GM19397 (cell line): ENCODE data around the gene LY9.
A peak's percentile ranks its signal among the peaks of the same experiment; 100 is the strongest.

ENCODE experiments used
- ATAC-seq: cut with Tn5 transposase; IDR thresholded peaks from one replicate; pipeline ENCODE4 v1.9.1; 2021; ENCODE audit warnings: mild to moderate bottlenecking, moderate library complexity; ENCODE audit not compliant: unreplicated experiment

Gene LY9, protein sequence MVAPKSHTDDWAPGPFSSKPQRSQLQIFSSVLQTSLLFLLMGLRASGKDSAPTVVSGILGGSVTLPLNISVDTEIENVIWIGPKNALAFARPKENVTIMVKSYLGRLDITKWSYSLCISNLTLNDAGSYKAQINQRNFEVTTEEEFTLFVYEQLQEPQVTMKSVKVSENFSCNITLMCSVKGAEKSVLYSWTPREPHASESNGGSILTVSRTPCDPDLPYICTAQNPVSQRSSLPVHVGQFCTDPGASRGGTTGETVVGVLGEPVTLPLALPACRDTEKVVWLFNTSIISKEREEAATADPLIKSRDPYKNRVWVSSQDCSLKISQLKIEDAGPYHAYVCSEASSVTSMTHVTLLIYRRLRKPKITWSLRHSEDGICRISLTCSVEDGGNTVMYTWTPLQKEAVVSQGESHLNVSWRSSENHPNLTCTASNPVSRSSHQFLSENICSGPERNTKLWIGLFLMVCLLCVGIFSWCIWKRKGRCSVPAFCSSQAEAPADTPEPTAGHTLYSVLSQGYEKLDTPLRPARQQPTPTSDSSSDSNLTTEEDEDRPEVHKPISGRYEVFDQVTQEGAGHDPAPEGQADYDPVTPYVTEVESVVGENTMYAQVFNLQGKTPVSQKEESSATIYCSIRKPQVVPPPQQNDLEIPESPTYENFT

DNA sequence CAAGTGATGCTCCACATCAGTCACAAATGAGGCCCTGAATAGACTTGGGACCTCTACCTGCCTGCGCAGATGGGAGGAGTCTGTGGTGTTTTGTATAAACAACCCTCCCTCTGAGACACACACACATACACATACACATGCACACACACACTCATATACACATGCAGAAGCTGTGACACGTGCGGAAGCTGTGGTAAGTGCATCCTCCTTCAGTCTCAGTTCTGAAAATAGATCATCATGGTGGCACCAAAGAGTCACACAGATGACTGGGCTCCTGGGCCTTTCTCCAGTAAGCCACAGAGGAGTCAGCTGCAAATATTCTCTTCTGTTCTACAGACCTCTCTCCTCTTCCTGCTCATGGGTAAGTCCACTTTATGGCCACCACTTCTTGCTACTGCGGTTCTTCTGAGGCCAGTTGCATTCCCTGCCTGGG, at the start of gene LY9:
TSS of gene LY9 (plus strand) at position 224 of the 433 bp plus-strand sequence. CDS start at position 238, 14 bp downstream.
- ATAC-seq = peak; percentile 72

DNA sequence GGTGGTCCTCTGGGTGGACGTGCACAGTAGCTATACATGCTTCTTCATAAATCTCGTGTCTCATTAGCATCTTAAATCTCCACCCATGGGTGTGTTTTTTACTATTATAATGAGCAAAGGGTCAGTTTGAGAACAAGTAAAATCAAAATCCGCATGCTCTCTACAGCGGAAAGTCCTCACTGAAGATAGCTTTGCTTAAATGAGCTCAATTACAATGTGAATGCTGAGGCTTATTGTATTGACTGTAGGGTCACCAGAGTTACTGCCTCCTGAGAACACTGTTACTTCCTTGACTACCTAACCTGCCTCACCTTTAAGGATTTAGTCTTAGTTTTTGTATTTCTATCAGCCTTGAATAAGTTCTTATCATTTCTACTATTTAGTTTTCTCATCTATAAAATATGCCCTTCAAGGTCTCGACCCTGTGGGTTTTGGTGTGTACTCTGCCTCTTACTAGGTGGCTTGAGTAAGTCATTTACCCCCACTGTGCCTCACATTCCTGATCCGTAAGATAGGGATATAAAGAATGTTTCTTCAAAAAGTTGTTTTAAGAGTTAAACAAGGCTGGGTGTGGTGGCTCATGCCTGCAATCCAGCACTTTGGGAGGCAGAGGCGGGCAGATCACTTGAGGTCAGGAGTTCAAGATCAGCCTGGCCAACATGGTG, 49.0 kb upstream of the LY9 start:
- ATAC-seq = no peak

DNA sequence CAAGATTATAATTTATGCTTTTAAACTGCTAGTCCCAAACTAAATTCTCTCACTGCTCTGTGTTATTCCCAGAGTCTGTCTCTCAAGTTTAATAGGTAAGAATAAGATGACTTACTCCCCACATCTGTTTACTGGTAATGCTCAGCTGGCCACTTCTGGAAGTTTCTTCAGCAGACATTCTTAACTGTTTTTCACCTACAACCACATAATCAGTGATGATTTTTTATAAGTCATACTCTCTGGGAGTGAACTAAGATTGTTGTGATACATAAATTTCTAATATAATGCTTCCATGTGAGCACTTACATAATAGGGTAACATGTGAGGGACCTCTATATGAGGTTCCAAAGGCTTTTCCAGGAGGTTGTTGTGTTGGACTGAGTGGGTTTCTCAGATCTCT, 48.3 kb upstream of the LY9 start:
- ATAC-seq = no peak

DNA sequence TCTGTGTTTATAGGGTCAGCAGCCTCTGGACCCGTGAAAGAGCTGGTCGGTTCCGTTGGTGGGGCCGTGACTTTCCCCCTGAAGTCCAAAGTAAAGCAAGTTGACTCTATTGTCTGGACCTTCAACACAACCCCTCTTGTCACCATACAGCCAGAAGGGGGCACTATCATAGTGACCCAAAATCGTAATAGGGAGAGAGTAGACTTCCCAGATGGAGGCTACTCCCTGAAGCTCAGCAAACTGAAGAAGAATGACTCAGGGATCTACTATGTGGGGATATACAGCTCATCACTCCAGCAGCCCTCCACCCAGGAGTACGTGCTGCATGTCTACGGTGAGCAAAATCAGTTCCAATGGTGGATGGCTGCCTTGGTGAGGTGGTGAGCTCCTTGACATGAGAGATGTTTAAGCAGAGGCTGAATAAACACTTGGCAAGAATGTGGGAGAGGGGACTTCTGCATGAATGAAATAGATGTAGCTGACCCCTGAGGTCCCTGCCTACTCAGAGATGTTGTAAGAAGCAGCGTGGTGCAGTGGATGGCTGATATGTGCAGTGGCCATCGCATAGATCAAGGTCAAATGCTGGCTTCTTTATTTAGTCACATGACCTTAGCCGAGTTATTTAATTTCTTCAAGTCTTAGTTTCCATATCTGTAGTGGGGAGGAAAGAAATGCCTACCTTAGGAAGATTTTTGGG, 47.6 kb upstream of the LY9 start:
- ATAC-seq = no peak

DNA sequence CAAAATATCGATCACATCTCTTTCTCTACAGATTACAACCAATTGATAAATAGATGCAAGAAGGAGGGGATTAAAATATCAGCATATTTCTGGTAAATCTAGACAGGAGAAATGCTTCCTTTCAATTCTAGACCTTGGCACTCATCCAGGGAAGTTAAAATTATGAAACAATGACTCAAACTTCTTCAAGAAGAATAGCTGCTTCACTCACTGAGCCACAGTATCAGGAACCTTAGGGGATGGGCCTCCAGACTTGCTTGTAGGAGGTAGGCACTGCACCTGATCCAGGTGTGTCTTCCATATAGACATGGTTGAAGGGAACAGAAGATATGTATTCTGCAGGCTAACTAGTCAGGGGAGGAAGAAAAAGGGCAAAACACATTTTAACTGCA, 47.1 kb upstream of the LY9 start:
- no peak for ATAC-seq

DNA sequence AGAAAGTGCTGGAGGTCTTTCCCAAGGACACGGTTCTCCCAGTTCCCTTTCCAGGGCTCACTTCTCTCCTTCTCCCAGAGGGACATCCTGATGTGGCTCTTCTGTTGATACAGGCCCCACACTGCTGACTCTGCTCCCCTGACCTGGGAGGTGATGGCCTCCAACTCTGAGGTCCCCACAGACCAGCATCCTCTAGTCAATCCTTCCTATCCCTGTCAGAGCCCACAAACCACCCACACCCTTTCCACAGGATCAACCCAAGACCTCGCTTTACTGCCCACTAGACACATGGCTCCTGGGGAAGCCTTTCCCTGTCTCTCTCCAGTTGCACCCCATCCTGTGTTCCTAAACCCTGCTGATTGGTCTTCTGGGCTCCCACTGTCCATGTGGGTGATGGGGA, 45.4 kb upstream of the LY9 start:
- ATAC-seq = no peak

DNA sequence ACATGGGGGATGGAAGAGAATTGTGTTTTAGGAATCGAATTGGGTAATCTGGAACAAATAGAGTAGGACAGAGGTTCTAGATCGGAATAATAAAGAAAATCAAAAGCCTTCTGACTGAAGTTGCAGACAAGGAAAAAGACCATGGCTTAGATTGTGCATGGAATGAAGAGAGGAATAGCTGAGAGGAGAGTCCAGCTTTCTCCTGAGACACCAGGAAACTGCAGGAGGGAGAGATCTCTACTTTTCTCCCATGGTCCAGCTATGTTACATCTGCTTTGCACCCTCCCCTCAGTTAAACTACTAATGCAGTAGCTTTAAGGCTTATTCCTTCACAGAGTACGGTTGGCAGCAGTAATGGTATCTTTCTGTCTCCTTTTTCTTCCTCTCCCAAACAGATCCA, 43.6 kb upstream of the LY9 start:
- ATAC-seq = no peak

DNA sequence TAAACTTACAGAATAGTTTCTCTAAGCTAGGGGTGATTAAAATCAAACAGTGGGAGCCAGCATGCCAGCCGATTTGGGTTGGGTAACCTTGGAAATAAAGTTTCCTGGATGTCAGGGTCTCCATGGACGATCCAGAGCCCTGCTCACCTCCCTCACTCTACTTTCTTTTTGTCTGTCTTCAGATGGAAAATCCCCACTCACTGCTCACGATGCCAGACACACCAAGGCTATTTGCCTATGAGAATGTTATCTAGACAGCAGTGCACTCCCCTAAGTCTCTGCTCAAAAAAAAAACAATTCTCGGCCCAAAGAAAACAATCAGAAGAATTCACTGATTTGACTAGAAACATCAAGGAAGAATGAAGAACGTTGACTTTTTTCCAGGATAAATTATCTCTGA, 43.0 kb upstream of the LY9 start:
- no peak for ATAC-seq

DNA sequence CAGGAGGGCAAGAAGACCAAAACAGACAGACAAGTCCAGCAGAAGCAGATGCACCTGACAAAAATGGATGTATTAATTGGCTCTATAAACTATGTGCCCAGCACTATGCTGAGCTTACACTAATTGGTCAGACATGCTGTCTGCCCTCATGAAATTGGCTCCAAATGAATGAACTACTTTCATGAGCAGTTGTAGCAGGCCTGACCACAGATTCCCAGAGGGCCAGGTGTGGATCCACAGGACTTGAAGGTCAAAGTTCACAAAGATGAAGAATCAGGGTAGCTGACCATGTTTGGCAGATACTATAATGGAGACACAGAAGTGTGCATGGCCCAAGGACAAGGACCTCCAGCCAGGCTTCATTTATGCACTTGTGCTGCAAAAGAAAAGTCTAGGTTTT, 42.4 kb upstream of the LY9 start:
- no peak for ATAC-seq

DNA sequence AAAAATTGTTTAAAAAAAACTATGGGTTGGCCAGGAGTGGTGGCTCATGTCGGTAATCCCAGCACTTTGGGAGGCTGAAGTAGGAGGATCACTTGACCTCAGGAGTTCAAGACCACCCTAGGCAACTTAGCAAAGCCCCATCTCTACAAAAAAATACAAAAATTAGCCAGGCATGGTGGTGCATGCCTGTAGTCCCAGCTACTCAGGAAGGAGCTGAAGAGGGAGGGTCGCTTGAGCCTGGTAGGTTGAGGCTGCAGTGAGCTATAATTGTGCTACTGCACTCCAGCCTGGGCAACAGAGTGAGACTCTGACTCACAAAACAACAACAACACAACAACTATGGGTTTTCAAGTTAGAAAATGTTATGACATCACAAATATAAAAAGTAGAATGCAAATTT, 40.5 kb upstream of the LY9 start:
- no peak for ATAC-seq

DNA sequence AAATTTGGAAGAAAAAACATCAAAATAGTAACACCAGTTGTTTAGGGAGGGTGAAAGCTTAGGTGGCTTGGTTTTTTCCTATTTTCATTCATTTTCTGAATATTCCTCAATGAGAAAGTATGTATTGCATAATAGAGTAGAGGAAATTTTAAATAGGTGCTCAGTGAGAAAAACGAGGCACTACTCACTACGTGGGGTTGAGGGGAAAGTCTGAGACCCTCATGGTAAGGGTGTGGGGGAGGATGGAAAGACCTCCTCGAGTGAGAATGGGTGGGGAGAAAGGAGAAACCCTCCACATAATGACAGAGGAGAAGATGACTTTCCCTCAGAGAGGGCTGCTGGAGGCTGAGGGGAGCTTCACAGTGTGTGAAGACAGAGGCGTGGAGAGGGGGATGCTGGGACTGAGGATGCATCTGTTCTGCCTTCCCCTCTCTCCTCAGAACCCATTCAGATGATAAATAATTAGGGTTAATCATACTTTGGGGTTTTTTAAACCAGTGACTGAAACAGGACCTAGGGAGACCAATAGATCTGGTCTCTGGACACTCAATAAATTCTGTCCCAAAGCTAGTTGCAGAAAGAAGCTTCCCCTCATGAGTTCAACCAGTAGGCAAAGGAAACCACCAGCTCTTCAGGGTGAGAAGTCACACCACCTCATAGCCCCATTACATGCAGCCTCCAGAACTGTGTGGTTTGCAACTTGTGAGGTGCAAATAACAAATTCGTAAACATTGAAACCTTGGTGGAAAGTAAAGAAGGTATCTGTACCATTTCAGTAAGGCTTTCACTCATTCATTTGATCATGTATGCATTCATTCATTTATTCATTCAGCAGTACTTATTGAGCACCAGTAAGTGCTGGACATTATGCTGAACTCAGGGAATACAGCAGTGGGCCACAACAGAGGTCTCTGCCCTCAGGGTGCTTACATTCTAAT, 39.8 kb upstream of the LY9 start:
- ATAC-seq = peak; percentile 51

DNA sequence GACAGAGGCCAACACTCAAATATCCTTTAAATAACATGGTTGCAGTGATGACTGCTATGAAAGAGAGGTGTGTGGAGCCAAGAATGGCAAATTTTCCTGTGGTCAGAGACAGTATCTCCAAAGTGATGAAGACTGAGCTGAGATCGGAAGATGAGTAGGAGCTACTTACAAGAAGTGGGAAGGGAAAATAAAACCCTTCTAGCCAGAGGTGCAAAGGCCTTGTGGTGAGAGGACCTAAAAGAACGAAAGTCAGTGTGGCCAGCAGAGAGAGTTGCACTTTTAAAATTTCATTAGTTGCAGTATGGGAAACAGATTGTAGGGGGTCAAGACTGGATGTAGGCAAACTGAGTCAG, 39.1 kb upstream of the LY9 start:
- ATAC-seq = peak; percentile 9

DNA sequence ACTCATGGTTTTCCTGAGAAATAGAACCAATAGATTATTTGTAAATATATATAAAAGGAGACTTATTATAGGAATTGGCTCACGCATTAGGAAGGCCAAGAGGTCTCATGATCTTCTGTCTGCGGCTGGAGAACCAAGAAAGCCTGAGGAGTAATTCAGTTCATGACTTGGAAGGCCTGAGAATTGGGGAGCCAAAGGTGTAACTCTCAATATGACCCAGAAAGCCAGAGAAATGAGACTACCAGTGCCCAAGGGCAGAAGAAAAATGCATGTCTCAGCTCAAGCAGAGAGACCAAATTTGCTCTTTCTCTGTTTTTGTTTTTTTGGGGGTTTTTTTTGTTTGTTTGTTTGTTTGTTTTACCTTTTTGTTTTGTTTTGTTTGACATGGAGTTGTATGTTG, 37.5 kb upstream of the LY9 start:
- ATAC-seq = no peak

DNA sequence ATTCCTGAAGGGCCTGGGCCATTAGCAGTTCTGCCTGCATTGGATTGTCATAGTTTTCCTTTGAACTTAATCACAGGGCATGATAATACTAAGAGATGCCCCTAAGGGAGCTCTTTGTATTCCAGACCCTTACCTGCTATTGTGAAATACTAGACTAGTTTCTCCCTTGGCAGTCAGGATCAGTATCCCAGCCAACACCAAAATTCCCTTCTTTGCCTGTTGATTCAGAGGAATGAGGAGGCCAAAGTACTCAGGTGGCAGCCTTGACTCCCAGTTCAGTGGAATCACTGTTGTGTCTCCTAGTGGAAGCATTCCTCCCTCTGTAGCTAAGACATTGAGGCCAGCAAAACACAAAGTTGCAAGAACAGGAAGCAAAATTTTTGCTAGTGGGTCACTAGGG, 36.2 kb upstream of the LY9 start:
- no peak for ATAC-seq

DNA sequence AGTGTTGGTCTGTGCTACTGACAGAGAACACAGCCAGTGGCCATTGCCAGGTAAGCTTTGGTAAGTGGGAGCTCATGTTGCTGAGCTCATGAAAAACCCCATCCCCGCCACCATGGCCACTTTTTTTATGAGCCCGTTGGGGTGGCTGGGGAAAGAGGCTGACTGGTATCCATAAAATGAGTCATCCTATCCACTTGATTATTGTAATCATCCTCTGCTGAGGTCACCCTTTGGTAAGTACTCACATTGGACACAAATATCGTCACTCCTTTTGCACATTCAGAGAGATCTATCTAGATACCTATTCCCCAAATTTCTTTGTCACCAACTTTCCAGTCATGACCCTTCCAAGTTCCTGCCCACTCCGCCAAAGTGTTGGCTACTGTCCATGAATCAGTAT, 34.9 kb upstream of the LY9 start:
- ATAC-seq = no peak

DNA sequence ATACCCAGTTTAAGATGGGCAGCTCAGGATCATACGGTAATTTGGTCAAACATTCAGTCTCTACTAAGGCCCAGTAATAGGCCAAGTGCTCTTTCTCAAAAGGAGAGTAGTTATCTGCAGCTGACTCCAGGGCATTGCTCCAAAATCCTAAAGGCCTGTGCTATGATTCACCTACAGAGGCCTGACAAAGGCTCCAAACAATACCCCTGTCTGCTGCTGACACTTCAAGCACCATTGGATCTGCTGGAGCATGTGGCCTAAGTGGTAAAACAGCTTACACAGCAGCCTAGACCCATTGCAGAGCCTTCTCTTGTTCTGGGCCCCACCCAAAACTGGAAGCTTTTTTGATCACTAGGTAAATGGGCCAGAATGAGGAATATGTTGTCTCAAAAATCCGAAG, 34.1 kb upstream of the LY9 start:
- no peak for ATAC-seq

DNA sequence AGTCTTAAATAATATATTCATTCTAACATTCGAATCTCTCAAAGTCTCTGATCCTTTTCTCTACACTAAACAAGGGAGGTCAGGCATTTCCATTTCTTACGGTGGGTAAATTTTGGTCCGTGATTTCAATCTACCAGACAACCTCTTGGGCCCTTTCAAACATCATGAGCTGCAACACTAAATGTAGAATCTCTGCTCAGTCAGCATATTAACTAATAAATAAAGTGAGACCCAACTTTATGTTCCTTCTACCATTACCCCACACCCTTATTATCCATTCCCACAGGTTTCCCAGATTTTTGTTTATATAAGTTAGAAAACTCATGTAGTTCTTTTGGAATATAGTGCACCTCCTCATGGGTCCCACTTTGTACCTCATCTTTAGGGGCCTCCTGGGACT, 32.0 kb upstream of the LY9 start:
- ATAC-seq = no peak

DNA sequence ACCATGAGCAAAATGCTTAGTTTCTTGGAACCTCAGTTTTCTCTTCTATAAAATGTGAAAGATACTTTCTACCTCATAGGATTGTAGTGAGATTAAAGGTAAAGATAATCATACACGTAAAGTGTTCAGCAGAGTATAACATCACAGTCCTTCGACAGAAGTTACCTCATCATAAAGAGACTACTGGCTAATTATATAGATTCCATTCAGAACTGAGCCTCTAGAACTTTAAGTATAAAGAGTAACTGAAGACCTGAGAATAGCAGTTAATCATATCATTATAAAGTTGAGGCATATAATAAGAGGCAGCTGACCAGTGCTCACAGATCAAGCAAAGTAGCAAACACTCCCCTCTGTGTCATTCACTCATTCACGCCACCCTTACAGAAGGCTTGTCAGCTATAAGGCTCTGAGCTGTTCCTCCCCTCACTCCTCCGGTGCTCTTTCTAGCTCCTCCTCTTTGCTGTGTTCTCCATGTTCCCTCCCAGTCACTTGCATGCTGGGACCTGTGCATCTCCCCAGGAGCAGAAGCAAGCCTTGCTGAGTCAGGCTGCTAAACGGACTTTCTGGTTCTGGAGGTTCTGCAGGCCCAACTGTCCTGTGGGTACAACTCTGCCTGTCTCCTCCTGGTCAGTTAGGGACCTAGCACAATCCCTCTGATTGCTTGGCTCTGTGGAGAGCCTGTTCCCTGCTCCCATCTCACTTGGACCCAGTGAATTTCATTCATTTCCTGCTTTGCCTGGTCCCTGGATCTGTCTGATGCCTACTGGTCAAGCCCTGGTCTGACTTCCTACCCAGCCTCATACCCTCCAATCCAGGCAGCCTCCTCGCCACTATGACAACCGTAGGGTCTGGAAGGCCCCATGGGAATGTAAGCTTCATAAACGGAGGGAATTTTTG, 28.3 kb upstream of the LY9 start:
- peak; percentile 35 for ATAC-seq

DNA sequence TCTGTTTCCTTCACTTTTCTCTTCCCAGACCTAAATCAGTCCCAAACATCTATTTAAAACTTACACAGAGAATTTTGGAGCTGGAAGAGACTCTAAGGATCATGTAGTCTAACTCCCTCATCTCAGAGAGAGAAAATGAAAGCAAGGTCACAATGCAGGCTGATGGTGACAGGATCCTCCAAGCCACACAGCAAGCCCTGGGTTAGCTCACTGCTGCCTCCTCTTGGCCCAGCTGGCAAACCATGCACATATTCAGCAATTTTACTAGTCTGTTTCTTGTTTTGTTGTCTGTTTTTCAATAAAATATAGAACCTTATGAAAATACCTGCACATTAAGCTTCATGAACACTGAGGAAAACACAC, 27.7 kb upstream of the LY9 start:
- peak; percentile 73 for ATAC-seq

DNA sequence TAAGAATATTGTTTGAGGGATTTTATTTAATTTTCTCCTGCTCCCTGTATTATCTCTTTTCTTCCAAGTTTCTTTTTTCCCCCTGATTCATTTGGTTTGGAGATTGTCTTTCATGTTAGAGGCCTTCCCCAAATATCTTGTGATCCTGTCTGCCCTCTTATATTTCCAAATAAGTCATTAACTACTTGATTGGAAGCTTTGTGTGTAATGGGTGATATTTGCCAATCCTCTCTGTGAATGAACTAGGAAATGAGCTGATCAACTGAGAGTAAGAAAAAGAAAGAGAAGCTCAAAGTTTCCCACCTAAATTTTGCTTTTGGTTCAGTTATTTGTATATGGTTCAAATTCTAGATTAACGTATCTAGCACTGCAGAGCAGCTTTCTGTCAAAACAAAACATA, 23.6 kb upstream of the LY9 start:
- ATAC-seq = no peak
